IMR-90 (cell line): Measurements from ENCODE around the gene POC1B.

Source experiments
- BHLHE40 ChIP-seq: fragments of 150-350 bp; IDR thresholded peaks from 2 replicates; pipeline ENCODE4 v1.6.1; 2016; ENCODE audit warnings: mild to moderate bottlenecking, low read depth, low read length
- CEBPB ChIP-seq: IDR thresholded peaks from 2 replicates; pipeline ENCODE4 v1.6.1; 2012; ENCODE audit warnings: low read depth, low read length, improper control_type of control experiment
- FOS ChIP-seq: fragments of 150-350 bp; IDR thresholded peaks from 2 replicates; pipeline ENCODE4 v1.6.1; 2016; ENCODE audit warnings: low read depth, low read length
- POLR2A ChIP-seq: IDR thresholded peaks from 2 replicates; pipeline ENCODE4 v1.6.1; 2012; ENCODE audit warnings: mild to moderate bottlenecking, low read depth, low read length
- RCOR1 ChIP-seq: IDR thresholded peaks from 2 replicates; pipeline ENCODE4 v1.6.1; 2012; ENCODE audit warnings: mild to moderate bottlenecking, low read length, improper control_type of control experiment; ENCODE audit not compliant: insufficient replicate concordance
- TF ChIP-seq, protein P1 (sequence below): conservative IDR thresholded peaks from 2 replicates; pipeline ENCODE4 v1.5.1; 2012; ENCODE audit warnings: mild to moderate bottlenecking, low read depth, low read length, improper control_type of control experiment

GRCh38 chr12:89405626-89406345 is 120.1 kb downstream of the POC1B start:
- TF ChIP-seq CEBPB (no peak), BHLHE40 (no peak), FOS (no peak), POLR2A (no peak), RCOR1 (no peak)
- TF ChIP-seq, protein P1, sequence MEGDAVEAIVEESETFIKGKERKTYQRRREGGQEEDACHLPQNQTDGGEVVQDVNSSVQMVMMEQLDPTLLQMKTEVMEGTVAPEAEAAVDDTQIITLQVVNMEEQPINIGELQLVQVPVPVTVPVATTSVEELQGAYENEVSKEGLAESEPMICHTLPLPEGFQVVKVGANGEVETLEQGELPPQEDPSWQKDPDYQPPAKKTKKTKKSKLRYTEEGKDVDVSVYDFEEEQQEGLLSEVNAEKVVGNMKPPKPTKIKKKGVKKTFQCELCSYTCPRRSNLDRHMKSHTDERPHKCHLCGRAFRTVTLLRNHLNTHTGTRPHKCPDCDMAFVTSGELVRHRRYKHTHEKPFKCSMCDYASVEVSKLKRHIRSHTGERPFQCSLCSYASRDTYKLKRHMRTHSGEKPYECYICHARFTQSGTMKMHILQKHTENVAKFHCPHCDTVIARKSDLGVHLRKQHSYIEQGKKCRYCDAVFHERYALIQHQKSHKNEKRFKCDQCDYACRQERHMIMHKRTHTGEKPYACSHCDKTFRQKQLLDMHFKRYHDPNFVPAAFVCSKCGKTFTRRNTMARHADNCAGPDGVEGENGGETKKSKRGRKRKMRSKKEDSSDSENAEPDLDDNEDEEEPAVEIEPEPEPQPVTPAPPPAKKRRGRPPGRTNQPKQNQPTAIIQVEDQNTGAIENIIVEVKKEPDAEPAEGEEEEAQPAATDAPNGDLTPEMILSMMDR = no peak
